Activated T-cell treated with anti-CD3 and anti-CD28 coated beads, Interleukin-2, amount 50 U/mL, for 24 hours (primary cell): ENCODE data around the gene PBX3.

ENCODE experiments used
- DNase-seq: peaks from one replicate; pipeline ENCODE4 v3.0.0-alpha.2; 2020
- H3K27ac Mint-ChIP-seq: 2 replicates; pipeline ENCODE4 v1.8.0; 2020; ENCODE audit warnings: mild to moderate bottlenecking, mixed read lengths
- H3K27me3 Mint-ChIP-seq: 2 replicates; pipeline ENCODE4 v1.8.0; 2020; ENCODE audit warnings: mixed read lengths
- H3K36me3 Mint-ChIP-seq: 2 replicates; pipeline ENCODE4 v1.8.0; 2020; ENCODE audit warnings: low read depth, mixed read lengths
- H3K4me1 Mint-ChIP-seq: 2 replicates; pipeline ENCODE4 v1.8.0; 2020; ENCODE audit warnings: low read depth, mixed read lengths
- H3K4me3 Mint-ChIP-seq: 2 replicates; pipeline ENCODE4 v1.8.0; 2020; ENCODE audit warnings: mild to moderate bottlenecking, moderate library complexity, mixed read lengths
- H3K9me3 Mint-ChIP-seq: 2 replicates; pipeline ENCODE4 v1.8.0; 2020; ENCODE audit warnings: mixed read lengths

The PBX3 gene

DNA sequence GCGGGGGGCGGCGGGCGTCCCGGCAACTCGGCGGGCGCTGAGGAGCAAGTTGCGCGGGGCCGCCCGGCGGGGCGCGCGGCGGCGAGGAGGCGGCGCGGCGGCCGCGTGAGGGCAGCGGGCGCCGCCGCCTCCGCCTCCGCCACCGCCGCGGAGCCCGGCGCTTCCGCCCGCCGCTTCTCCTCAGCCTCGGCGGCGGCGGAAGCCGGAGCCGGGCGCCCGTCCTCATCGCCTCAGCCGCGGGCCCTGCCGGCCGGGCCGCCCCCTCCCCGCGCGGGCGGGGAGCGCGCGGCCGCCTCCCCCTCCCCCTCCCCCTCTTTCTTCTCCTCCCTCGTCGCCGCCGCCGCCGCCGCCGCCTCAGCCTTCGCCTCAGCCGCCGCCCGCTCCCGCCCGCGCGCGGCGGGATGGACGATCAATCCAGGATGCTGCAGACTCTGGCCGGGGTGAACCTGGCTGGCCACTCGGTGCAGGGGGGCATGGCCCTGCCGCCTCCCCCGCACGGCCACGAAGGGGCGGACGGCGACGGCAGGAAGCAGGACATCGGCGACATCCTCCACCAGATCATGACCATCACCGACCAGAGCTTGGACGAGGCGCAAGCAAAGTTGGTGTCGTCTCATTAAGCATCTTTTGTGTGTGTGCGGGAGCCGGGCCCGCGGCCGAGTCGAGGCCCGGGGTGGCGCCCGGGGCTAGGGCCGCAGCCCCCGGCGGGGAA lies at the start of gene PBX3:
TSS of gene PBX3 (plus strand) at position 321 of the 712 bp plus-strand sequence.
- Mint-ChIP-seq H3K4me3 (peak within 1 kb of the TSS; percentile 85), H3K9me3 (no peaks in the 10 kb centered on the region), H3K27ac (peak within 1 kb of the TSS; percentile 97), H3K36me3 (peaks cover 26% of the 10 kb centered on the region), H3K27me3 (peaks cover 5% of the 10 kb centered on the region), H3K4me1 (peaks cover 42% of the 10 kb centered on the region)
- DNase-seq: peak; percentile 71

DNA sequence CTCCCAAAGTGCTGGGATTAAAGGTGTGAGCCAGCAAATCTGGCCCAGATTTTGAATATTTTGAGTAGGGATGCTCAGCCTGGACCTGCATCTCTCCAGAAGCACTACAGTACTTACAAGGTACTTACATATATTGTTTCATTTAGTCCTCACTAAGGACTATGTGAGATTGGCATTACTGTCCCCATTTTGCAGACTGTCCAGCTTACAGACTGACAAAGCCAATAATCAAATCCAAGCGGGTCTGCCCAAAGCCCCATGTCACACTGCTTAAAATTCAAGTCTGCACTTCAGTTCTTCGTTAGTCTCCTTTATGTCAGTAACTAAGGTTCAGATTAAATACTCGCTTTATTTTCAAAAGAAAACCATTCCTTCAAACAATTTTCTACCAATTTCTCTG lies 47.3 kb upstream of the PBX3 start:
- Mint-ChIP-seq H3K4me3 (no peak overlapping the region), H3K4me1 (peaks cover 69% of the 10 kb centered on the region), H3K27me3 (no peaks in the 10 kb centered on the region), H3K27ac (no peak overlapping the region), H3K9me3 (no peaks in the 10 kb centered on the region), H3K36me3 (peaks cover 43% of the 10 kb centered on the region)
- DNase-seq: no peak

DNA sequence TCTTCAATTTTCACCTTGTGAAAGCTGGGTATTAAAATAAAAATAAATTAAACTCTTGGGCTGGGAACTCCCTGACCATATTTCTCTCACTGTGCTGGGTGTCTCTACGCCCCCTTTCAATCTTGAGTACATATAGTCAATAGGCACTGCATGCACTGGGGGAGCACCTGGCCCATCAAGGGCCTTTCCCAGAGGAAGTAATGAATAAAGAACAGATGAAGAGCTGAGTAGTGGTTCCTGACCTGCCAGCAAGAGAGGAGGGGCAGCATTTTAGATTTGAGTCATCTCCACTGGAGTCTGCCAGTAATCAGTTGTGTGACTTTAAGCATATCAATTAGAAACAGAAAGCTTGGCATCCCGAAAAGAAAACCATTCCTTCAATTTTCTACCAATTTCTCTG lies 46.4 kb upstream of the PBX3 start:
- peak overlapping the region; percentile 90 for H3K27ac Mint-ChIP-seq
- no peaks in the 10 kb centered on the region for H3K9me3 Mint-ChIP-seq
- peaks cover 46% of the 10 kb centered on the region for H3K36me3 Mint-ChIP-seq
- no peaks in the 10 kb centered on the region for H3K27me3 Mint-ChIP-seq
- DNase-seq: peak; percentile 37
- H3K4me3 Mint-ChIP-seq: peak overlapping the region; percentile 41
- H3K4me1 Mint-ChIP-seq: peaks cover 78% of the 10 kb centered on the region

DNA sequence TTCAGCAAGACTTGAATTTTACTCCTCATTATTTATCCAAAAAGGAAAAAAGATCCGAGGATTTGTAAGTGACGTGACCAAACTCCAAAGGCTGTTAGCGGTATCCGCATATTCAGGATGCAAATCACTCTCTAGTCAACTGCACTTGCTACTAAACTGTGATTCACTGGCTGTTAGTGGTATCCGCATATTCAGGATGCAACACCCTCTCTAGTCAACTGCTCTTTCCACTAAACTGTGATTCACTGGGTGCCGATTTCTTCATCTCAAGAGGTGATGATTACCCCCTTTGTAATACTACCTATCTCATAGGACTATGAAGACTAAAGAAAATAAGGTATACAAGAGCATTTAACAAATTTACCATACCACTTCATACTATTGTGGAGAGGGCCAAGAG lies 45.8 kb upstream of the PBX3 start:
- H3K27ac Mint-ChIP-seq: peak overlapping the region; percentile 90
- no peaks in the 10 kb centered on the region for H3K27me3 Mint-ChIP-seq
- no peak for DNase-seq
- no peaks in the 10 kb centered on the region for H3K9me3 Mint-ChIP-seq
- H3K4me3 Mint-ChIP-seq: peak overlapping the region; percentile 41
- peaks cover 83% of the 10 kb centered on the region for H3K4me1 Mint-ChIP-seq
- H3K36me3 Mint-ChIP-seq: peaks cover 44% of the 10 kb centered on the region

DNA sequence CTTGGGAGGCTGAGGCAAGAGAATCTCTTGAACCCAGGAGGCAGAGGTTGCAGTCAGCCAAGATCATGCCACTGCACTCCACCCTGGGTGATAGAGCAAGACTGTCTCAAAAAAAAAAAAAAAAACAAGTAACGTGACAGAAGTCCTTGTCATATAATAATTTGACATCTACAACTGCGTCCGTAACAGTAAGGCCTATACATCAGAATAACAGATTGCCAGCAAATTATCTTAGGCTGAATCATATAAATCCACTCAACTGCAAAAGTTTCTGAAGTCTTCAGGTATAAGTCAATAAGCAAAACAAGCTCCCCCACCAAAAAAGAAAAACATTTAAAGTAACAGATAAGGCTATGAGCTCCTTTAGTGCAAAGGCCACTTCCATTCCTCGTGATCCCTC lies 43.5 kb upstream of the PBX3 start:
- no peak for DNase-seq
- Mint-ChIP-seq H3K4me3 (no peak overlapping the region), H3K27me3 (no peaks in the 10 kb centered on the region), H3K4me1 (peaks cover 77% of the 10 kb centered on the region), H3K9me3 (no peaks in the 10 kb centered on the region), H3K36me3 (peaks cover 40% of the 10 kb centered on the region), H3K27ac (peak overlapping the region; percentile 47)

DNA sequence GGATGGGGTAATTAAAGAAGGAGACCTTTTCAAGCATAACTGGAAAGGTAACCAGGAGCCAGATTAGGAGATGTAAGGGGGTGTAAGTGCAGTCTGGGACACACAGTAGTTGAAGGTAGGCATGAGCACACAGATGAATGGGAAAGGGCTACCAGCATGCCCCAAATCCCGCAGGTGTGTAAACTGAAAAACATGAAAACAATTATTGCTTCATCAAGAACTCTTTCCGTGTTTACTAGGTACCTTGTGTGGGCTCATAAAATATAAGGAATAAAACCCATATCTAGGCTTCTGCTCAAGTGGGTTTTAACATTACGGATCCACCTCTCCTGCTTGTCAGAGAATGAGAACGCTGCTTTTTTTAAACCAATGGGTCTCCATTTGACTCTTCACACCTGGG lies 41.3 kb upstream of the PBX3 start:
- peak overlapping the region; percentile 87 for H3K4me3 Mint-ChIP-seq
- no peak for DNase-seq
- H3K27ac Mint-ChIP-seq: peak overlapping the region; percentile 92
- no peaks in the 10 kb centered on the region for H3K9me3 Mint-ChIP-seq
- H3K36me3 Mint-ChIP-seq: peaks cover 34% of the 10 kb centered on the region
- H3K27me3 Mint-ChIP-seq: no peaks in the 10 kb centered on the region
- peaks cover 56% of the 10 kb centered on the region for H3K4me1 Mint-ChIP-seq

DNA sequence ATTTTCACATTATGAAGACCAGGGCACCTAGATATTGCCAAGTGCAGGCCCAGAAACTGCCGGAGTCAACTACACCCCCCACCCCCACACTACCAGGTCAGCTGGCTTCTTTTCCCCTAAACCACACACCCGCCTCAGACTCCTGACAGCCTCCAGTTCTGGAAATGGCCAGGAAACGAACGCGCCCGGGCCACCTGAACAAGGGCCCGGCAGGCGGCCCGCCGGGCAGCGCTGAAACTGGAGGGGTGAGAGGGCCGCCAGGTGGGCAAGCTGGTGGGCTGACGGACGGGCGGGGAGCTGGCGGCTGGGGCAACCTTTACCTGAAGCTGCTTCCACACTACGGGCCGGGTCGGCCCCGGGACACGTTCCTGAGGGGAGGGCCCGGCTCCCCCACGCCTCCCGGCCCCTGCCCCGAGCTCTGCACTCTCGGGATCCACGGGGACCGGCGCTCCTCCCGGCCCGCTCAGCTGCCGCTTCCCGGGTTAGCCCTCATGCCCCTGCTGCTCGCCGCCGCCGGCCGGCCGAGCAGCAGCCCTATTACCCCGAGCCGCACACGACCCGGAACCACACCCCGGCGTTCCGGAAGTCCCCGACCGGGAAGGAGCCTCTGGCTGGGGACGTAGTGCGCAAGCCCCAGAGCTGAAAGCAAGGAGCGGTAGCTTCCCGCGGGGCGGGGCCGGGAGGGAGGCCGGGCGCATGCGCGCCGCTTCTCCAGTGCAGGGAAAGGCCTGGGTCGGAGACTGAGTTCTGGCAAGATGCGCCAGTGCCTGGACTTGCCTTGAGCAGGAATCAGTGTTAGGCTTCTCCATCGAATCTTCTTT lies 40.3 kb upstream of the PBX3 start, which contains the start of gene MAPKAP1:
TSS of gene MAPKAP1 (minus strand) at position 558 of the 821 bp plus-strand sequence. CDS start 34,634 bp downstream, outside the sequence.
- peak within 1 kb of the TSS; percentile 87 for H3K4me3 Mint-ChIP-seq

DNA sequence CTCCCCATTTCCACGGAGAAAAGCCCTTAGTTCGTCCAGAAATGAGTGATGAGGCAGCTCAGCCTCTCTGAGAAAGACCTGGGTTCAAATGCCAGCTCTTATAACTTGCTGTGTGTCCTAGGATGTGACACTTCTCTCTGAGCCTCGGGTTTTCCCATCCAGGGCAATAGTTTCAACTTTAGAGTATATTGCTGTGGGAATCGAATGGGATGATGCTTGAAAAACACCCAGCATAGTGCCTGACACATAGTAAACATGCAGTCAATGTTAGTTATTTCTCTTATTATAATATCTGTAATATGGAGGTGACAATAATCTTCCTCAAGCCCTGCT lies 39.7 kb upstream of the PBX3 start:
- Mint-ChIP-seq H3K4me1 (peaks cover 43% of the 10 kb centered on the region), H3K4me3 (peak overlapping the region; percentile 87), H3K27ac (peak overlapping the region; percentile 92), H3K27me3 (no peaks in the 10 kb centered on the region), H3K36me3 (peaks cover 29% of the 10 kb centered on the region), H3K9me3 (no peaks in the 10 kb centered on the region)
- DNase-seq: no peak

More for the DNA sequence above, 40.3 kb upstream of the PBX3 start, which contains the start of gene MAPKAP1:
- peaks cover 30% of the 10 kb centered on the region for H3K36me3 Mint-ChIP-seq
- peak; percentile 96 for DNase-seq
- H3K9me3 Mint-ChIP-seq: no peaks in the 10 kb centered on the region
- no peaks in the 10 kb centered on the region for H3K27me3 Mint-ChIP-seq
- peak within 1 kb of the TSS; percentile 92 for H3K27ac Mint-ChIP-seq
- H3K4me1 Mint-ChIP-seq: peaks cover 46% of the 10 kb centered on the region

DNA sequence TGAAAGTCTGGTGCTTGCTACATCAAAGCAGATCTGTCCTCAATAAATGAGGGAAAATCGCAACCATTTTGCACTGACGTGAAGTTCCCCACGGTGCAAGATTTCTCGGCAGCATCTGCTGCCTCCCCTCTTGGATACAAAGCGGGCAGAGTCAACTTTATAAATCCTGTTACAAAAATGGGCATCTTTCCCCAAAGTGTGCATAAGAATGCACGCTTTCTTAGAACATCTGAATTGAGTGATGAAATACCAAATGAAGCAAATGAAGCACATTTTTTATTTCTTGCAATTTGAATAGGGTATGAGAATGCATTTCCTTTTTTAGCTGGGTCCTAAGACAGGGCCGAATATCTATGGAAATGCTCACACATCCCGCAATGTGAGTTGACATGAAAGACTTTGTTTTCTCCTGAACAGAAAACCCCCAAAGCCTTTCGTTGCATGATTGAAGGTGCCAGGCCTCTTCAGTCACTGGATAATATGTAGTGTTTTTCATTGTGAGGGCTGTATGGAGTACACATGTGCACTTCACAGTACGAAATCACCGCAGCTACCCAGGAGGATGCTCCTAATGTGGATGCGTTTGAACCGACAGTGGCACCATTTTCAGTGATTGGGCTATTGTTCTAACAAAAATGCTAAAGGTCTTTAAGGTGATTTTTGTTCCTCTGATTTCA lies 20.6 kb upstream of the PBX3 start:
- H3K4me3 Mint-ChIP-seq: no peak overlapping the region
- H3K27ac Mint-ChIP-seq: no peak overlapping the region
- no peak for DNase-seq
- no peaks in the 10 kb centered on the region for H3K9me3 Mint-ChIP-seq
- H3K4me1 Mint-ChIP-seq: no peaks in the 10 kb centered on the region
- no peaks in the 10 kb centered on the region for H3K36me3 Mint-ChIP-seq
- no peaks in the 10 kb centered on the region for H3K27me3 Mint-ChIP-seq

DNA sequence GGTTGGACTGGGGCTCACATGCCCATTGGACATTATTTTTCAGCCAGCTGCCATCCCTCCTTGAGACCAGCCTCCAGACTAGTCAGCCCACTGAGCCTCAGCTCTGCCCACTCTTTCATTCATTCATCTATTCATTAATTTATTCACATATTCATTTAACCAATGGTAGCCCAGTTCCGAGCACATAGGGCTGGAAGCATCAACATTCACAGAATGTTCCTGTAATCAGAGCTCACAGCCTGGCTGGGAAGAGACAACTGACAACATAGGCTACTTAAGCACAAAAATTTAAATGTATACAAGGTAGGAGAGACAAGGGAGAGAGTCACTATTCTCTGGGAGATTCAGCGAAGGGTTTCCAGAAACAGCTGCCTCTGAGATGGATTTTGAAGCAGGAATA lies 17.0 kb upstream of the PBX3 start:
- Mint-ChIP-seq H3K27ac (no peak overlapping the region), H3K4me1 (no peaks in the 10 kb centered on the region), H3K4me3 (no peak overlapping the region), H3K9me3 (no peaks in the 10 kb centered on the region), H3K36me3 (no peaks in the 10 kb centered on the region), H3K27me3 (no peaks in the 10 kb centered on the region)
- no peak for DNase-seq

DNA sequence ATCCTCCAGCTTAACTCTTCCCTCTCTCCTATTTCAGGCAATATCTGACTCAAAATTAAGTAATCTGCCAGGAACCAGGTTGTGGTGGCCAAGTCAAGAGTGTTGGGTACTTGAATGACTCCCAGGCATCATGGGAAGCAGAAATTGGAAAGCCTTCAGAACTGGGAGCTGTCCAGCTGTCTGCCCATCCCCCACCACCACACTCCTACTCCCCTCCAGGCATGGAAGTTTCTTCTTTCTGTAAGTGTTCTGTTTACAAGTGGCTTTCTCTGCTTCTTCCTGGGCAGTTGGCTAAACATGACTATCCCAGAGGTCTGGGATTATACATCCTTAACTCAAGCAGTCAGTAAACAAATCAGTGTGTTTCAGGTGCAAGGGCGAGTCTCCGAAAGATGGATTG lies 14.6 kb upstream of the PBX3 start:
- peaks cover 2% of the 10 kb centered on the region for H3K27me3 Mint-ChIP-seq
- no peaks in the 10 kb centered on the region for H3K36me3 Mint-ChIP-seq
- no peak overlapping the region for H3K27ac Mint-ChIP-seq
- no peaks in the 10 kb centered on the region for H3K4me1 Mint-ChIP-seq
- H3K9me3 Mint-ChIP-seq: no peaks in the 10 kb centered on the region
- no peak for DNase-seq
- H3K4me3 Mint-ChIP-seq: no peak overlapping the region

DNA sequence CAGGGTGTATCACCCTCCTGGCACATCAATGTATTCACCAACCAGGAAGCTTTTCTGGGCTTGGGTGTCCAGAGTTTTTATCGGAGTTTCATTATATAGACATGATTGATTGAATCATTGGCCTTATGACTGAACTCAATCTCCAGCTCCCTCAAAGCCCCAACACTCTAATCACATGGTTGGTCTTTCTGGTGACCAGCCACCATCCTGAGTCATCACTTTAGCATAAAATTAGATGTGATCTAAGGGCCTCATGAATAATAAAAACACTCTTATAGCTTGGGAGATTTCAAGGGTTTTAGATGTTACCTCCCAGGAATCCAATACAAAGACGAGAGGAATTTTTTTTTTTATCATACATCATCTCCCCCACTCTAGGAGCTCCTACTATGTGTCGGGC lies 7.7 kb upstream of the PBX3 start:
- peaks cover 2% of the 10 kb centered on the region for H3K27me3 Mint-ChIP-seq
- H3K36me3 Mint-ChIP-seq: no peaks in the 10 kb centered on the region
- no peaks in the 10 kb centered on the region for H3K9me3 Mint-ChIP-seq
- no peak overlapping the region for H3K4me3 Mint-ChIP-seq
- DNase-seq: no peak
- no peak overlapping the region for H3K27ac Mint-ChIP-seq
- H3K4me1 Mint-ChIP-seq: no peaks in the 10 kb centered on the region

DNA sequence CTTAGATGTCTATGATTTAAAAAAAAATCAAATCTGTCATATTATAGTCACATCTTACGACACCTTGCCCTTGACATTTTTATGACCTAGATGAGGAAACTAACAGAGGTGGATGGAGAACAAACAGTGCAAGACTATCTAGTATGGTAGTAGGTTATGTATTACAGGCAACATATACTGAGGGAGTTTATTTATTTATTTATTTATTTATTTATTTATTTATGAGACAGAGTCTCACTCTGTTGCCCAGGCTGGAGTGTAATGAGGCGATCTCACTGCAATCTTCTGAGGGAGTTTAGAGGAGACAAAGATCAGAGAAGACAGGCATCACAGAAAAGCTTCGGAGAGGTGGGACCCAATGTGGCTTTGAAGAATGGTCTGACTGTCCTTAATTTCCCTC lies 4.5 kb upstream of the PBX3 start:
- H3K27ac Mint-ChIP-seq: no peak overlapping the region
- no peak overlapping the region for H3K4me3 Mint-ChIP-seq
- peaks cover 5% of the 10 kb centered on the region for H3K27me3 Mint-ChIP-seq
- DNase-seq: no peak
- peaks cover 12% of the 10 kb centered on the region for H3K4me1 Mint-ChIP-seq
- H3K9me3 Mint-ChIP-seq: no peaks in the 10 kb centered on the region
- no peaks in the 10 kb centered on the region for H3K36me3 Mint-ChIP-seq

DNA sequence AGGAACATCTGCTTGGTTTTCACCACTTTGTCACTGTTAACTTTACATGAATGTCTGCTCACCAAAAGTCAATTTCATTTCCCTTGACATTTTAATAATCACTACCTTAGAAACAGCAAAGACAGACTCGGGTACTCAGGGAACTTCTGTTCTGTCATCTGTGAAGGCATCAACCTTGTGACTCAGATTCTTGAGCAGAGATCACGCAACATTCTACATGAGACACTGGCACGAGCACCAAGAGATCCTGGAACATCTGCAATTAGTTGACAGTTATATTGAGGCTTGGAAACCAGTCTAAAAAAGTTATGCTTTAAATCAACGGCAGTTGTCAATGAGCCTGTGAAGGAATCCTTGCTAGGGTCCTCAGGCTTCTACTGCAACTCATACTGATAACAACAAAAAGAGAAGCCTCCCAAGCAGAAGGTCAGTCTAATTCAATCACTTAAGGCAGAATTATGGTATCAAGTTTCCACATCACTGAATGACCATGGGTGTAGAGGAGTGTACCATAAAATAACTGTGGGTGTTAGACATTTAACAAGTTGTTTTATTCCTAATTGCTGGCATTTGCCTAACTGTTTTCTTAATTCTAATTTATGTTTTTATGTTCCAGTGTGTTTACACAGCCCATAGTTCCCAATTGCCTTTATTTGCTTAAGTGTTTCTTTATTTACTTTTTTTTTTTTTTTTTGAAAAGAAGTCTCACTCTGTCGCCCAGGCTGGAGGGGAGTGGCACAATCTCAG lies 3.3 kb upstream of the PBX3 start:
- H3K9me3 Mint-ChIP-seq: no peaks in the 10 kb centered on the region
- peaks cover 18% of the 10 kb centered on the region for H3K4me1 Mint-ChIP-seq
- DNase-seq: no peak
- no peak overlapping the region for H3K4me3 Mint-ChIP-seq
- H3K27me3 Mint-ChIP-seq: peaks cover 5% of the 10 kb centered on the region
- H3K27ac Mint-ChIP-seq: no peak overlapping the region
- peaks cover 5% of the 10 kb centered on the region for H3K36me3 Mint-ChIP-seq
